NT2/D1 (cell line): ENCODE measurements around the gene L2HGDH.

Source experiments
- YY1 ChIP-seq: IDR thresholded peaks from 2 replicates; pipeline ENCODE4 v1.6.1; 2011; ENCODE audit not compliant: insufficient read length, insufficient read depth
- ZNF274 ChIP-seq: IDR thresholded peaks from 2 replicates; pipeline ENCODE4 v1.6.1; 2011; ENCODE audit warnings: mild to moderate bottlenecking, low read depth, low read length

DNA sequence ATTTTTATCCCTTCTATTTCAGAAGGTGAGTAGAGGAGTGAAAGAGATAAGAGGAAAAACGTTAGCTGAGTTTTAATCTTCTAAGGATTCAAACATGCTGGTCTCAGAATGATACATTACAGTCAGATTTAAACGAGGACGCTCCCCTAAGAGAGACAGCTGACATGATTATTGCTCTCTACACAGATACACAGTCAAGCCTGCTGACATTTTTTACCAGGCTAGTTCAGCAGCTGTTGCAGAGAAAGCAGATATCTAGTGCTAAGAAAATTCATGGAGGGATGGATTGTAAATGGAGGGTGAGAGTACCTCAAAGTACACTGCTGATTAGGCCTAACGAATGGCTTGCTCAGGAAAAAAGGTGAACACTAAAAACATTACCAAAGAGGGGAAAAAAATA is 48.7 kb downstream of the L2HGDH start:
- TF ChIP-seq ZNF274 (no peak), YY1 (no peak)
